Neural progenitor cell (in vitro differentiated cells): ENCODE results near the gene PURA. TPM values are rescaled to one million over a fixed set of nuclear protein-coding genes. Genes with fewer than 3 reads are reported as not detected.

Experiments used
- DNase-seq: peaks from one replicate; pipeline ENCODE4 v3.0.0-alpha.2; 2016; ENCODE audit warnings: low spot score
- H2AFZ ChIP-seq: fragments of 200-600 bp; sonication (generic); replicated peaks from 2 replicates; pipeline ENCODE4 v1.6.1; 2016; ENCODE audit warnings: antibody characterized with exemption
- H3F3A ChIP-seq: fragments of 200-600 bp; sonication (generic); 2 replicates; pipeline ENCODE4 v1.6.1; 2016; ENCODE audit warnings: antibody characterized with exemption, low read depth
- H3K27ac ChIP-seq: fragments of 200-600 bp; sonication (generic); 2 replicates; pipeline ENCODE4 v1.5.1; 2016; ENCODE audit warnings: mild to moderate bottlenecking
- H3K27me3 ChIP-seq: fragments of 200-600 bp; sonication (generic); 2 replicates; pipeline ENCODE4 v1.6.1; 2016; ENCODE audit warnings: mild to moderate bottlenecking, moderate library complexity
- H3K36me3 ChIP-seq: fragments of 200-600 bp; sonication (generic); 2 replicates; pipeline ENCODE4 v1.5.1; 2016
- H3K4me1 ChIP-seq: fragments of 200-600 bp; sonication (generic); 2 replicates; pipeline ENCODE4 v1.6.1; 2016; ENCODE audit warnings: mixed run types
- H3K4me2 ChIP-seq: fragments of 200-600 bp; sonication (generic); 2 replicates; pipeline ENCODE4 v1.6.1; 2016
- H3K4me3 ChIP-seq: fragments of 200-600 bp; sonication (generic); 2 replicates; pipeline ENCODE4 v1.5.1; 2016
- H3K79me2 ChIP-seq: fragments of 200-600 bp; sonication (generic); 2 replicates; pipeline ENCODE4 v1.6.1; 2016; ENCODE audit warnings: low read depth
- H3K9ac ChIP-seq: fragments of 200-600 bp; sonication (generic); 2 replicates; pipeline ENCODE4 v1.6.1; 2016
- H3K9me3 ChIP-seq: fragments of 200-600 bp; sonication (generic); 2 replicates; pipeline ENCODE4 v1.5.1; 2016; ENCODE audit warnings: low read depth
- H4K20me1 ChIP-seq: fragments of 200-600 bp; sonication (generic); 2 replicates; pipeline ENCODE4 v1.6.1; 2016; ENCODE audit warnings: low read depth
- H3K27ac Mint-ChIP-seq: 3 replicates; pipeline ENCODE4 v1.8.0; 2021; ENCODE audit warnings: mixed read lengths
- H3K27me3 Mint-ChIP-seq: 2 replicates; pipeline ENCODE4 v1.8.0; 2022; ENCODE audit warnings: low read depth, mild to moderate bottlenecking, inconsistent platforms, moderate library complexity, mixed read lengths; ENCODE audit not compliant: insufficient read depth
- H3K36me3 Mint-ChIP-seq: 3 replicates; pipeline ENCODE4 v1.8.0; 2021; ENCODE audit warnings: mixed read lengths
- H3K4me1 Mint-ChIP-seq: 3 replicates; pipeline ENCODE4 v1.8.0; 2021; ENCODE audit warnings: mixed read lengths
- H3K4me3 Mint-ChIP-seq: 3 replicates; pipeline ENCODE4 v1.8.0; 2021; ENCODE audit warnings: mild to moderate bottlenecking, moderate library complexity, mixed read lengths
- H3K9me3 Mint-ChIP-seq: 3 replicates; pipeline ENCODE4 v1.8.0; 2020; ENCODE audit warnings: mixed read lengths
- EZH2 ChIP-seq: fragments of 200-600 bp; sonication (generic); IDR thresholded peaks from 2 replicates; pipeline ENCODE4 v1.6.1; 2017; ENCODE audit warnings: antibody characterized with exemption, mild to moderate bottlenecking, moderate library complexity
- EZH2phosphoT487 ChIP-seq: fragments of 200-600 bp; sonication (generic); IDR thresholded peaks from 2 replicates; pipeline ENCODE4 v1.6.1; 2017; ENCODE audit warnings: antibody characterized with exemption
- total RNA-seq: library from RNA; depleted of rRNA; stranded (reverse); fragments of >200 nt; gene quantifications from 2 replicates; pipeline ENCODE4 v1.2.3, GENCODE V29; 2015; ENCODE audit warnings: low replicate concordance
- TF ChIP-seq, protein P1 (sequence below): fragments of 200-600 bp; sonication (generic); IDR thresholded peaks from 2 replicates; pipeline ENCODE4 v1.5.1; 2017; ENCODE audit warnings: antibody characterized with exemption, mild to moderate bottlenecking

PURA gene
- total RNA-seq, 1 donor from 2014 or later: 2.6 TPM

DNA sequence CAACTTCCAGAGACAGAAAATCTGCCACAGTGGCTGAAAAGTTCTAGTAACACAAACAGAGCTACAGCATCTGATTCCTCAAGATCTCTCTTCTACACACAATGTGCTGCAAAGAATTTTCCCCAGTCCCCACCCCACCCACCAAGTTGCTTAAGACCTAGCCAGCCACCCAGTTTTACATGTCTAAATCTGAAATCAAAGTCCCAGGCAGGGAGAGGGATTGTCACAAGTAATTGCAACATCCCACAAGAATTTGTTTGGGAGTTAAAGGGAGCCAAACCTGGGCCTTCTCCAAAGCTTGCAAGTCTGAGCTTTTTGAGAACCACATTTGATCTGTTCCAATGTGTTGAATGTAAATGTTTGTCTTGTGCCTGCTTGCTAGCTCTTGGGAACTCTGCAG lies 27.3 kb downstream of the PURA start:
- TF ChIP-seq EZH2phosphoT487: no peak
- no peak for TF ChIP-seq EZH2
- TF ChIP-seq, protein P1, sequence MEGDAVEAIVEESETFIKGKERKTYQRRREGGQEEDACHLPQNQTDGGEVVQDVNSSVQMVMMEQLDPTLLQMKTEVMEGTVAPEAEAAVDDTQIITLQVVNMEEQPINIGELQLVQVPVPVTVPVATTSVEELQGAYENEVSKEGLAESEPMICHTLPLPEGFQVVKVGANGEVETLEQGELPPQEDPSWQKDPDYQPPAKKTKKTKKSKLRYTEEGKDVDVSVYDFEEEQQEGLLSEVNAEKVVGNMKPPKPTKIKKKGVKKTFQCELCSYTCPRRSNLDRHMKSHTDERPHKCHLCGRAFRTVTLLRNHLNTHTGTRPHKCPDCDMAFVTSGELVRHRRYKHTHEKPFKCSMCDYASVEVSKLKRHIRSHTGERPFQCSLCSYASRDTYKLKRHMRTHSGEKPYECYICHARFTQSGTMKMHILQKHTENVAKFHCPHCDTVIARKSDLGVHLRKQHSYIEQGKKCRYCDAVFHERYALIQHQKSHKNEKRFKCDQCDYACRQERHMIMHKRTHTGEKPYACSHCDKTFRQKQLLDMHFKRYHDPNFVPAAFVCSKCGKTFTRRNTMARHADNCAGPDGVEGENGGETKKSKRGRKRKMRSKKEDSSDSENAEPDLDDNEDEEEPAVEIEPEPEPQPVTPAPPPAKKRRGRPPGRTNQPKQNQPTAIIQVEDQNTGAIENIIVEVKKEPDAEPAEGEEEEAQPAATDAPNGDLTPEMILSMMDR: no peak
- no peak overlapping the region for H2AFZ ChIP-seq
- no peak overlapping the region for H3K27ac ChIP-seq
- no peaks in the 10 kb centered on the region for H3K79me2 ChIP-seq
- Mint-ChIP-seq H3K27ac (no peak overlapping the region), H3K4me3 (no peak overlapping the region), H3K9me3 (no peaks in the 10 kb centered on the region), H3K36me3 (no peaks in the 10 kb centered on the region), H3K27me3 (peaks cover 32% of the 10 kb centered on the region), H3K4me1 (peaks cover 10% of the 10 kb centered on the region)
- no peaks in the 10 kb centered on the region for H3F3A ChIP-seq
- DNase-seq: no peak
- H3K27me3 ChIP-seq: peaks cover 29% of the 10 kb centered on the region
- no peaks in the 10 kb centered on the region for H3K36me3 ChIP-seq
- no peak overlapping the region for H3K9ac ChIP-seq
- H3K4me2 ChIP-seq: no peak overlapping the region
- no peaks in the 10 kb centered on the region for H3K9me3 ChIP-seq
- peaks cover 18% of the 10 kb centered on the region for H4K20me1 ChIP-seq
- H3K4me1 ChIP-seq: peaks cover 3% of the 10 kb centered on the region
- no peak overlapping the region for H3K4me3 ChIP-seq

DNA sequence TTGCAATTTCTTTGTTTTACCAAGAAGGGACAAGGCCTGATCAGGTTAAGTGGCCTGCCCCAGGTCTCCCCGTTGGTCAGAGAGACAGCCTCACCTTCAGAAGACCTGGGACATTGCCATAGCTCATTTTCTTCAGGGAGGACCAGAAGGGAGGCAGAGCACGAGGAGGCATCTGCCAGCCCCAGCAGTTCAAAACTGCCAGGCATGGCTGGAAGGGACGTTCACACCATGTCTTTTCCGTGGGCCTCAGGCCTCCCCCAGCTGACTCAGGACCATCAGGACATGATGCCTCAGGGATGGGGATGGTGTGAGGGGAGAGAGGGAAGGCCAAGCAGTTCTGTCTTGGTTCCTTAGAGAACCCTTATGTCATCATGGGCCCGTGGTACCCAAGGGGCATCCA lies 28.3 kb downstream of the PURA start:
- Histone ChIP-seq H3K4me3 (no peak overlapping the region), H4K20me1 (peaks cover 28% of the 10 kb centered on the region), H3K9ac (no peak overlapping the region), H3K27me3 (peaks cover 37% of the 10 kb centered on the region), H2AFZ (no peak overlapping the region), H3K79me2 (no peaks in the 10 kb centered on the region), H3K36me3 (no peaks in the 10 kb centered on the region), H3F3A (no peaks in the 10 kb centered on the region), H3K27ac (no peak overlapping the region), H3K4me2 (no peak overlapping the region), H3K4me1 (peaks cover 6% of the 10 kb centered on the region), H3K9me3 (no peaks in the 10 kb centered on the region)
- no peak overlapping the region for H3K27ac Mint-ChIP-seq
- TF ChIP-seq EZH2phosphoT487 (no peak), EZH2 (no peak)
- TF ChIP-seq, protein P1: no peak
- no peak for DNase-seq
- peaks cover 15% of the 10 kb centered on the region for H3K4me1 Mint-ChIP-seq
- H3K9me3 Mint-ChIP-seq: no peaks in the 10 kb centered on the region
- H3K36me3 Mint-ChIP-seq: no peaks in the 10 kb centered on the region
- peaks cover 40% of the 10 kb centered on the region for H3K27me3 Mint-ChIP-seq
- no peak overlapping the region for H3K4me3 Mint-ChIP-seq

GRCh38 chr5:140142856-140143255 lies 28.9 kb downstream of the PURA start:
- no peaks in the 10 kb centered on the region for H3K9me3 ChIP-seq
- TF ChIP-seq EZH2phosphoT487: no peak
- TF ChIP-seq EZH2: no peak
- TF ChIP-seq, protein P1: no peak
- no peak overlapping the region for H3K9ac ChIP-seq
- no peaks in the 10 kb centered on the region for H3K36me3 ChIP-seq
- H3K4me1 ChIP-seq: peaks cover 6% of the 10 kb centered on the region
- no peaks in the 10 kb centered on the region for H3F3A ChIP-seq
- H3K27ac ChIP-seq: no peak overlapping the region
- H3K79me2 ChIP-seq: no peaks in the 10 kb centered on the region
- no peak overlapping the region for H3K4me2 ChIP-seq
- H3K4me3 Mint-ChIP-seq: no peak overlapping the region
- no peak overlapping the region for H3K4me3 ChIP-seq
- H3K27me3 Mint-ChIP-seq: peaks cover 46% of the 10 kb centered on the region
- H3K36me3 Mint-ChIP-seq: no peaks in the 10 kb centered on the region
- H4K20me1 ChIP-seq: peaks cover 34% of the 10 kb centered on the region
- H3K27me3 ChIP-seq: peaks cover 41% of the 10 kb centered on the region
- DNase-seq: no peak
- no peak overlapping the region for H3K27ac Mint-ChIP-seq
- no peaks in the 10 kb centered on the region for H3K9me3 Mint-ChIP-seq
- no peak overlapping the region for H2AFZ ChIP-seq
- H3K4me1 Mint-ChIP-seq: peaks cover 13% of the 10 kb centered on the region
